WTC11 (cell line): ENCODE data around the gene USP2. TPM values are rescaled to one million over a fixed set of nuclear protein-coding genes. Genes with fewer than 3 reads are reported as not detected.
A peak's percentile ranks its signal among the peaks of the same experiment; 100 is the strongest.

ENCODE experiments used
- ATAC-seq: fragments of 200-7000 bp; cut with Tn5 transposase; 2 replicates; pipeline ENCODE4 v1.10.0; 2021; ENCODE audit warnings: mild to moderate bottlenecking, moderate library complexity
- CTCF ChIA-PET: fragments of 300-600 bp; sonication (Branson Sonifier 250); formaldehyde crosslinking; loops from one replicate; lab custom pipeline; 2021; ENCODE audit warnings: antibody characterized with exemption; lab: Charles Lee
- POLR2A ChIA-PET: fragments of 350-600 bp; sonication (Branson Sonifier 250); formaldehyde crosslinking; loops from one replicate; lab custom pipeline; 2021; ENCODE audit warnings: antibody characterized with exemption; lab: Charles Lee
- DNase-seq: peaks from one replicate; pipeline ENCODE4 v3.0.0; 2021; ENCODE audit warnings: low spot score
- H3K27ac Mint-ChIP-seq: 2 replicates; pipeline ENCODE4 v1.8.0; 2021; ENCODE audit warnings: mixed read lengths
- H3K27me3 Mint-ChIP-seq: 2 replicates; pipeline ENCODE4 v1.8.0; 2021; ENCODE audit warnings: low read depth, mild to moderate bottlenecking, moderate library complexity, mixed read lengths
- H3K36me3 Mint-ChIP-seq: 2 replicates; pipeline ENCODE4 v1.8.0; 2021; ENCODE audit warnings: mixed read lengths
- H3K4me1 Mint-ChIP-seq: 2 replicates; pipeline ENCODE4 v1.8.0; 2022; ENCODE audit warnings: mixed read lengths
- H3K4me3 Mint-ChIP-seq: 2 replicates; pipeline ENCODE4 v1.8.0; 2021; ENCODE audit warnings: mild to moderate bottlenecking, moderate library complexity, mixed read lengths
- H3K9me3 Mint-ChIP-seq: 2 replicates; pipeline ENCODE4 v1.8.0; 2021; ENCODE audit warnings: mixed read lengths
- ESRRA ChIP-seq: sonication (generic); formaldehyde crosslinking; IDR thresholded peaks from 2 replicates; pipeline ENCODE4 v1.8.1; 2022; ENCODE audit warnings: mild to moderate bottlenecking, missing genetic modification reagents, borderline replicate concordance
- FOXJ3 ChIP-seq: sonication (generic); formaldehyde crosslinking; IDR thresholded peaks from 2 replicates; pipeline ENCODE4 v1.9.0; 2021; ENCODE audit warnings: missing genetic modification reagents, mild to moderate bottlenecking, borderline replicate concordance
- HMGXB4 ChIP-seq: sonication (generic); formaldehyde crosslinking; IDR thresholded peaks from 2 replicates; pipeline ENCODE4 v1.8.1; 2023; ENCODE audit warnings: mild to moderate bottlenecking, moderate library complexity, missing genetic modification reagents
- KAT7 ChIP-seq: sonication (generic); formaldehyde crosslinking; IDR thresholded peaks from 2 replicates; pipeline ENCODE4 v1.8.1; 2023; ENCODE audit warnings: missing genetic modification reagents, mild to moderate bottlenecking, borderline replicate concordance
- NFE2L1 ChIP-seq: sonication (generic); formaldehyde crosslinking; IDR thresholded peaks from 2 replicates; pipeline ENCODE4 v1.8.1; 2023; ENCODE audit warnings: missing genetic modification reagents
- NR3C1 ChIP-seq: sonication (generic); formaldehyde crosslinking; conservative IDR thresholded peaks from 2 replicates; pipeline ENCODE4 v1.8.1; 2023; ENCODE audit warnings: low read depth, mild to moderate bottlenecking, missing genetic modification reagents
- SMAD3 ChIP-seq: sonication (generic); formaldehyde crosslinking; IDR thresholded peaks from 2 replicates; pipeline ENCODE4 v1.8.0; 2022; ENCODE audit warnings: missing genetic modification reagents, mild to moderate bottlenecking, borderline replicate concordance
- SP1 ChIP-seq: sonication (generic); formaldehyde crosslinking; conservative IDR thresholded peaks from 2 replicates; pipeline ENCODE4 v1.8.1; 2022; ENCODE audit warnings: missing genetic modification reagents
- TEAD1 ChIP-seq: sonication (generic); formaldehyde crosslinking; IDR thresholded peaks from 2 replicates; pipeline ENCODE4 v1.8.0; 2022; ENCODE audit warnings: mild to moderate bottlenecking, missing genetic modification reagents
- TP53 ChIP-seq: sonication (generic); formaldehyde crosslinking; IDR thresholded peaks from 2 replicates; pipeline ENCODE4 v1.8.1; 2023; ENCODE audit warnings: mild to moderate bottlenecking, missing genetic modification reagents
- USF1 ChIP-seq: sonication (generic); formaldehyde crosslinking; IDR thresholded peaks from 2 replicates; pipeline ENCODE4 v1.8.0; 2022; ENCODE audit warnings: mild to moderate bottlenecking, missing genetic modification reagents
- ZNF281 ChIP-seq: sonication (generic); formaldehyde crosslinking; IDR thresholded peaks from 2 replicates; pipeline ENCODE4 v1.8.0; 2023; ENCODE audit warnings: mild to moderate bottlenecking, missing genetic modification reagents
- total RNA-seq: library from RNA; stranded (reverse); gene quantifications from 3 replicates; pipeline ENCODE4 v1.2.3, GENCODE V29; 2021
- TF ChIP-seq, protein P1 (sequence below): sonication (generic); formaldehyde crosslinking; conservative IDR thresholded peaks from 2 replicates; pipeline ENCODE4 v1.8.1; 2022; ENCODE audit warnings: mild to moderate bottlenecking, missing genetic modification reagents

The USP2 gene
- total RNA-seq, 1 experiment from 2014 or later = 8.0 TPM

- DNase-seq = peak; percentile 48
- peak; percentile 7 for ATAC-seq
- Mint-ChIP-seq H3K27ac (no peak within 1 kb of the TSS), H3K36me3 (peaks cover 7% of the 10 kb centered on the region), H3K4me3 (peak within 1 kb of the TSS; percentile 69), H3K9me3 (no peaks in the 10 kb centered on the region), H3K4me1 (peaks cover 42% of the 10 kb centered on the region), H3K27me3 (peaks cover 44% of the 10 kb centered on the region)
- CTCF ChIA-PET = interaction anchor here (1.4 to 13.7 kb wide), 11 partner anchors 8 to 210 kb away, joined by 3 to 387 read pairs (median 12); partner anchors contain the start of genes C1QTNF5, C2CD2L, CBL and RNF26
- TF ChIP-seq ESRRA (CRISPR knock-in tag) (no peak), NR3C1 (CRISPR knock-in tag) (0 out of 2 replicates have a peak, but pooled peaks have one; percentile 29), USF1 (CRISPR knock-in tag) (peak; percentile 23; the same call in 1 of the 2 replicates), TEAD1 (CRISPR knock-in tag) (peak; percentile 58; the same call in 1 of the 2 replicates), HMGXB4 (CRISPR knock-in tag) (0 out of 2 replicates have a peak, but pooled peaks have one; percentile 2)
- POLR2A ChIA-PET = interaction anchor here (0.6 to 4.7 kb wide), 6 partner anchors 9 to 573 kb away, joined by 3 to 35 read pairs (median 6); no protein-coding TSS in a partner anchor
These were observed 64.5 kb downstream of the USP2 start, which contains the start of gene MCAM for GRCh38 chr11:119316729-119317591. Gene MCAM (minus strand): TSS chr11:119317130. CDS start chr11:119317101, 29 bp downstream.

GRCh38 chr11:119316016-119316728, 65.3 kb downstream of the USP2 start:
- TF ChIP-seq HMGXB4 (CRISPR knock-in tag) (0 out of 2 replicates have a peak, but pooled peaks have one; percentile 5), FOXJ3 (no peak), NFE2L1 (CRISPR knock-in tag) (no peak)
- Mint-ChIP-seq H3K4me3 (peak overlapping the region; percentile 69), H3K27ac (no peak overlapping the region), H3K36me3 (peaks cover 7% of the 10 kb centered on the region), H3K27me3 (peaks cover 44% of the 10 kb centered on the region), H3K4me1 (peaks cover 37% of the 10 kb centered on the region), H3K9me3 (no peaks in the 10 kb centered on the region)
- ATAC-seq (no peak; the same call in 1 of the 2 replicates), DNase-seq (no peak)
- ChIA-PET POLR2A (interaction anchor here (0.5 to 4.7 kb wide), 5 partner anchors 9 to 572 kb away, joined by 3 to 35 read pairs (median 4); partner anchors contain the start of gene CBL), CTCF (interaction anchor here (0.8 to 13.7 kb wide), 11 partner anchors 9 to 260 kb away, joined by 3 to 387 read pairs (median 6); partner anchors contain the start of genes C1QTNF5, C2CD2L, CBL and HYOU1)

GRCh38 chr11:119315131-119316015, 66.1 kb downstream of the USP2 start:
- peak; percentile 29 for ATAC-seq
- H3K4me3 Mint-ChIP-seq = peak overlapping the region; percentile 69
- peaks cover 44% of the 10 kb centered on the region for H3K27me3 Mint-ChIP-seq
- H3K9me3 Mint-ChIP-seq = no peaks in the 10 kb centered on the region
- ChIA-PET CTCF (interaction anchor here (0.5 to 13.7 kb wide), 15 partner anchors 9 to 259 kb away, joined by 3 to 387 read pairs (median 4); partner anchors contain the start of genes ABCG4, C1QTNF5, CBL and HYOU1), POLR2A (interaction anchor here (0.9 to 4.7 kb wide), 6 partner anchors 8 to 571 kb away, joined by 3 to 35 read pairs (median 4); partner anchors contain the start of genes CBL and RNF26)
- H3K36me3 Mint-ChIP-seq = peaks cover 7% of the 10 kb centered on the region
- TF ChIP-seq SP1 (CRISPR knock-in tag) (0 out of 2 replicates have a peak, but pooled peaks have one; percentile 24), KAT7 (no peak), TP53 (CRISPR knock-in tag) (no peak), ZNF281 (CRISPR knock-in tag) (no peak), SMAD3 (0 out of 2 replicates have a peak, but pooled peaks have one; percentile 28)
- TF ChIP-seq, protein P1, sequence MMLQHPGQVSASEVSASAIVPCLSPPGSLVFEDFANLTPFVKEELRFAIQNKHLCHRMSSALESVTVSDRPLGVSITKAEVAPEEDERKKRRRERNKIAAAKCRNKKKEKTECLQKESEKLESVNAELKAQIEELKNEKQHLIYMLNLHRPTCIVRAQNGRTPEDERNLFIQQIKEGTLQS (CRISPR knock-in tag) = no peak
- TF ChIP-seq, all 79 proteins: peak for 2
- no peak overlapping the region for H3K27ac Mint-ChIP-seq
- peaks cover 37% of the 10 kb centered on the region for H3K4me1 Mint-ChIP-seq
- DNase-seq = peak; percentile 74
